Prostate gland (tissue), 2 donors: Measurements from ENCODE around the gene NET1. TPM values are rescaled to one million over a fixed set of nuclear protein-coding genes. Genes with fewer than 3 reads are reported as not detected.

Source experiments
- DNase-seq: peaks from one replicate; pipeline ENCODE4 v3.0.0-alpha.2; 2019; ENCODE audit warnings: low spot score
- H3K27ac ChIP-seq, 2 donors: fragments of 200-600 bp; sonication (generic); 2 replicates each; pipeline ENCODE4 v1.5.1; 2017 to 2019
- H3K27me3 ChIP-seq: fragments of 200-600 bp; sonication (generic); replicated peaks from 2 replicates; pipeline ENCODE4 v1.5.1; 2019; ENCODE audit not compliant: insufficient read depth
- H3K36me3 ChIP-seq, 2 donors: fragments of 200-600 bp; sonication (generic); 1 replicate in 1 of 2; 2 replicates in 1 of 2; pipeline versions ENCODE4 v1.5.1 to v1.8.1; 2017 to 2019
- H3K4me1 ChIP-seq: fragments of 200-600 bp; sonication (generic); replicated peaks from 2 replicates; pipeline ENCODE4 v1.5.1; 2019
- H3K4me3 ChIP-seq, 2 donors: fragments of 200-600 bp; sonication (generic); 2 replicates each; pipeline ENCODE4 v1.5.1; 2017 to 2019
- H3K9me3 ChIP-seq: fragments of 200-600 bp; sonication (generic); 2 replicates; pipeline ENCODE4 v1.5.1; 2017
- POLR2A ChIP-seq: fragments of 450-650 bp; IDR thresholded peaks from one replicate; pipeline ENCODE4 v1.6.1; 2016; ENCODE audit warnings: antibody characterized with exemption, mild to moderate bottlenecking
- POLR2AphosphoS5 ChIP-seq: sonication (generic); formaldehyde crosslinking; IDR thresholded peaks from one replicate; pipeline ENCODE4 v1.6.1; 2017; ENCODE audit warnings: antibody characterized with exemption
- WGBS: methylation state at CpG from one replicate; pipeline ENCODE4 v1.1.5; 2018; 5-methylcytosine and 5-hydroxymethylcytosine counted together
- intact Hi-C: fragments of 100-400 bp; cut with DNase I; formaldehyde crosslinking; loops from one replicate; pipeline ENCODE4 v1.14.2; 2022
- total RNA-seq, 2 donors: library from RNA; depleted of rRNA; stranded (reverse); fragments of >200 nt; gene quantifications; one replicate each; pipeline ENCODE4 v1.1.0, GENCODE V29; 2016
- TF ChIP-seq, protein P1 (sequence below), 4 experiments: fragments of 200-600 bp in 2 of 4; fragments of 450-650 bp in 2 of 4; sonication (generic) in 2 of 4; IDR thresholded peaks; 1 replicate in 3 of 4; 2 replicates in 1 of 4; pipeline ENCODE4 v1.5.1; 2016 to 2019; ENCODE audit warnings: antibody characterized with exemption in 4 of 4, mild to moderate bottlenecking in 2 of 4, moderate library complexity in 2 of 4

NET1 gene
- total RNA-seq, 2 donors from 2014 or later = 55.6 to 77.6 TPM

- no peak for DNase-seq
- peaks cover 0 to 8% of the 10 kb centered on the region in 2 donors for H3K36me3 ChIP-seq
- TF ChIP-seq POLR2A = no peak
- TF ChIP-seq, protein P1, sequence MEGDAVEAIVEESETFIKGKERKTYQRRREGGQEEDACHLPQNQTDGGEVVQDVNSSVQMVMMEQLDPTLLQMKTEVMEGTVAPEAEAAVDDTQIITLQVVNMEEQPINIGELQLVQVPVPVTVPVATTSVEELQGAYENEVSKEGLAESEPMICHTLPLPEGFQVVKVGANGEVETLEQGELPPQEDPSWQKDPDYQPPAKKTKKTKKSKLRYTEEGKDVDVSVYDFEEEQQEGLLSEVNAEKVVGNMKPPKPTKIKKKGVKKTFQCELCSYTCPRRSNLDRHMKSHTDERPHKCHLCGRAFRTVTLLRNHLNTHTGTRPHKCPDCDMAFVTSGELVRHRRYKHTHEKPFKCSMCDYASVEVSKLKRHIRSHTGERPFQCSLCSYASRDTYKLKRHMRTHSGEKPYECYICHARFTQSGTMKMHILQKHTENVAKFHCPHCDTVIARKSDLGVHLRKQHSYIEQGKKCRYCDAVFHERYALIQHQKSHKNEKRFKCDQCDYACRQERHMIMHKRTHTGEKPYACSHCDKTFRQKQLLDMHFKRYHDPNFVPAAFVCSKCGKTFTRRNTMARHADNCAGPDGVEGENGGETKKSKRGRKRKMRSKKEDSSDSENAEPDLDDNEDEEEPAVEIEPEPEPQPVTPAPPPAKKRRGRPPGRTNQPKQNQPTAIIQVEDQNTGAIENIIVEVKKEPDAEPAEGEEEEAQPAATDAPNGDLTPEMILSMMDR (IDR thresholded peaks at IDR 0.05) = no peak
- TF ChIP-seq POLR2AphosphoS5 = no peak
- peaks cover 10% of the 10 kb centered on the region for H3K4me1 ChIP-seq
- H3K27ac ChIP-seq = peak overlapping the region; percentile 75 to 85
- peak overlapping the region; percentile 49 to 60 for H3K4me3 ChIP-seq
- intact Hi-C loops = loop anchor here (5.0 kb wide), 5 partner anchors 64 to 444 kb away; partner anchors contain the start of gene FBH1
- WGBS = 20% methylated on average over 4 of the region's 4 CpGs
- H3K27me3 ChIP-seq = no peaks in the 10 kb centered on the region
- no peaks in the 10 kb centered on the region for H3K9me3 ChIP-seq
These were observed 36.1 kb downstream of the NET1 start for GRCh38 chr10:5448333-5449001.

DNA sequence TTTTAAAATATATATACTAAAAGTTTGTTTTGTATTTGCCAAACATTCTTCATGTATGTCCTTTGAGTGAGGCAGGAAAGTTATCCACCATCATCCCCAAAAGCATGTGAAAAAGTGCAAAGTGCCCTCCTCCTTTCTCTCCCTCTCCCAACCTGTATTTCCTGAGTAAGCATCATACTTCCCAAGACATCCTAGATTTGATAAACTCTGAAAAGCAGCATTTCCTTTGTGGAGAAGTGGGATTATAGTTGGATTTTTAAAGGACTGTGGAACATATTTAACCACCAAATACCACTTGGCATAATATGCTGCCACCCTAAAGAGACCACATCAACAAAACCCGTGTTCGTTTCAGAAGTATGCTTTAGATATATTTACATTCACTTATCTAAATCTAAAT lies 36.9 kb downstream of the NET1 start:
- TF ChIP-seq, protein P1 (IDR thresholded peaks at IDR 0.05) = no peak
- no peak for TF ChIP-seq POLR2AphosphoS5
- Histone ChIP-seq H3K4me3 (peak overlapping the region in 1 of 2 donors; percentile 60), H3K27ac (peak overlapping the region; percentile 75 to 85), H3K4me1 (peaks cover 10% of the 10 kb centered on the region), H3K36me3 (peaks cover 0 to 8% of the 10 kb centered on the region in 2 donors), H3K27me3 (no peaks in the 10 kb centered on the region), H3K9me3 (no peaks in the 10 kb centered on the region)
- 26% methylated on average over 2 of the region's 2 CpGs for WGBS
- no peak for DNase-seq
- intact Hi-C loops = loop anchor here (5.0 kb wide), 5 partner anchors 63 to 443 kb away; partner anchors contain the start of gene FBH1

DNA sequence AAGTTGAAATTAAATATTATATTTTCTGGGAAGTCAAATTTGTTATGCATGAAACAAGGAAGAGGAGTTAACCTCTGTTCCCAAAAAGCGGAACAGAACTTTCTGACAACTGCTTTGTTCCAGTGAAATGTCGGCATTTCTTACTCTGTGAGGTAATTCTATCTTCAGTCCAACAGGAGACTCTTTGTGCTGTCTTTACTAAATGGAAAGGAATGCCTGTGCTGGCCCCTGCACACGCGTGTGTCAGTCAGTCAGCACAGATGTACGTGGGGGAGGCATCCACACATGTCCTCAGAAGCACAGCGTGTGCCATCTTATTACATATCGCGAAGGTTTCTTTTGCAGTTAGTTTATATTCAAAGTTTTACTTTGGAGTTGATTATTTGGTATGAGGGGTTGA lies 37.5 kb downstream of the NET1 start:
- Histone ChIP-seq H3K36me3 (peaks cover 0 to 8% of the 10 kb centered on the region in 2 donors), H3K9me3 (no peaks in the 10 kb centered on the region), H3K27me3 (no peaks in the 10 kb centered on the region), H3K4me1 (peaks cover 10% of the 10 kb centered on the region), H3K4me3 (peak overlapping the region in 1 of 2 donors; percentile 60), H3K27ac (peak overlapping the region; percentile 75 to 85)
- no peak for DNase-seq
- intact Hi-C loops = loop anchor here (5.0 kb wide), 5 partner anchors 62 to 442 kb away; partner anchors contain the start of gene FBH1
- WGBS = 4% methylated on average over 8 of the region's 8 CpGs
- peak; percentile 29 for TF ChIP-seq POLR2A
- TF ChIP-seq, protein P1 (IDR thresholded peaks at IDR 0.05) = peak in 1 of 4 experiments; percentile 20
- TF ChIP-seq POLR2AphosphoS5 = peak; percentile 60

- TF ChIP-seq, protein P1 (IDR thresholded peaks at IDR 0.05) = no peak
- TF ChIP-seq POLR2AphosphoS5 (no peak), POLR2A (no peak)
- H3K4me3 ChIP-seq = no peak overlapping the region
- H3K4me1 ChIP-seq = peaks cover 4% of the 10 kb centered on the region
- intact Hi-C loops = no loop called here
- no peak for DNase-seq
- peak overlapping the region; percentile 11 to 85 for H3K27ac ChIP-seq
- no peaks in the 10 kb centered on the region for H3K27me3 ChIP-seq
- H3K9me3 ChIP-seq = no peaks in the 10 kb centered on the region
- peaks cover 0 to 8% of the 10 kb centered on the region in 2 donors for H3K36me3 ChIP-seq
- 55% methylated on average over 4 of the region's 4 CpGs for WGBS
These were observed 38.4 kb downstream of the NET1 start for GRCh38 chr10:5450605-5451384.
